ENCODE results near the gene PRSS27.
"Not testable (repeated sequence)": the region's sequence is repeated elsewhere in the genome, so short reads cannot be mapped to it uniquely, and the experiment has no call there.

Gene PRSS27

DNA sequence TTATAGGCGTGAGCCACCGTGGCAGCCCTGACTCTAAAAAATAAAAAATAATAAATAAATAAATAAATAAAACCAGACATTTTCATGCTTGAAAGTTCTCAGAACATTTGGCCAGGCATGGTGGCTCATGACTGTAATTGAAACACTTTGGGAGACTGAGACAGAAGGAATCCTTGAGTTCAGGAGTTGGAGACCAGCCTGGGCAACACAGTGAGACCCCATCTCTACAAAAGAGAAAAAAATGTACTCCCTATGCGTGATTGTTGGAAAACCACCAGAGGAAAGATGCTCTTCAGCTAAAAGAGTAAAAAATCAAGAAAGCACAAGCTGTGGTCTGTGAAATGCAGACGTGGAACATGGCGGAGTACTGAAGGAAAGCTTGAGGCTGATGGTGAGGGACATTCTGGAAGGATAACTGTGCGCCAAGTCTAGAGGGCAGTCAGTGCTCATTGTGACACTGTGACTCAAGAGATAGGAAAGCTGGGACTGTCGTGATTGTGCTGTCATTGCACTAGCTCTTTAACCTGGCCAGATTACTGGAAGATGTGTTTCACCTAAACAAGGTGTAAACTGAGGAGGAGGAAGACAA lies 4.2 kb upstream of the PRSS27 start:
- DNase-seq (ENCODE audit: low spot score): no peak

DNA sequence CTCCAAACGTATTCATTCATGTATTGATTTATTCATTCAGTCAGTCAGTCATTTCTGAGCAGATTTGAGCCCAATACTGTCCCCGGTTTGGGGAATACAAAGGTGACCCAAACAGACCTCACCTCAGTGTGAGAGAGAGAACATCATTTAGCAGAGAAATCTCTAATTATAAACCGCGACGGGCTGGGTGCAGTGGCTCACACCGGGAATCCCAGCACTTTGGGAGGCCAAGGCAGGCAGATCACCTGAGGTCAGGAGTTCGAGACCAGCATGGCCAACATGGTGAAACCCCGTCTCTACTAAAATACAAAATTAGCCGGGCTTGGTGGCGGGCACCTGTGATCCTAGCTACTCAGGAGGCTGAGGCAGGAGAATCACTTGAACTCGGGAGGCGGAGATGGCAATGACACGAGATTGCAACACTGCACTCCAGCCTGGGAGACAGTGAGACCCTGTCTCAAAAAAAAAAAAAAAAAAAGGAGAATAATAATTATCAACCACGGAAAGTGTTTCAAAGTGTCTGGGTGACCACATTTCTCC lies 1.7 kb upstream of the PRSS27 start:
- not testable (repeated sequence) for DNase-seq (ENCODE audit: low spot score)

DNA sequence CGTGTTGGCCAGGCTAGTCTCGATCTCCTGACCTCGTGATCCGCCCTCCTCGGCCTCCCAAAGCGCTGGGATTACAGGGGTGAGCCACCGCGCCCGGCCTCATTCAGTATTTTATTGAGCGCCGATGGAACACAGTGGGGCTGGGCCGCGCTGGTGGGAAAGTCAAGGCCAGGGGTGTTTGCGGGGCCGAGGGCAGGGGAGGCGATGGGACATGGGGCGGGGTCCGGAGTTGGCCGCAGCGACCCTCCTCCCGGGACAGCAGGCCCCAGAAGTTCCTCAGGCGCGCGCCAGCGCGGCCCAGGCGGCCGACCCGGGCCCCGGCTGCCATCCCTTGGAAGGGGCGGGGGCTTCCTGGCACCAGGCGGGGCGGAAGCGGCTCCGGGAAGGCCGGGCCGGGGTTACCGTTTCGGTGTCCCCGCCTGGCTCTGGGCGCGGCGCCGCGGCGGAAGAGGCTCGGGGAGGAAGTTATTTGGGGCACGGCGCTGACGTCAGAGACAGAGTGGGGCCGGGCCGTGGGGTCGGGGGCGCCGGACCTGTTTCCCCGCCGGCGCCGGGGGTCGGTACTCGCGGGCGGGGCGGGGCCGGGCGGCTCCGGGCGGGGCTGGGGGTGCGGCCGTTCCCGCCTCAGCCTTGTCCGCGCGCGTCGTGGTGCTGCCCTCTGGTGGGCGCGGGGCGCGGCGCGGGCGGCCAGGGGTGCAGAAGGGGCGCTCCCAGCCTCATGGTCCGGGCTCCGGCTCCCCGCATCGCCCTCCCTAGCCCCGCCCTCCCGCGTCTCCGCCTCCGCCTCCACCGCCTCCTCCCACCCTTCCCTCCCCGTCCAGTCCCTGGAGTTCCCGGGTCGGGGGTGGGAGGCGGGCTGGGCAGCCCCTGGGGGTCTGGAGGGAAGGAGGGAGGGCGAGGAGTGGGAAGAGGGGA lies 952 bp upstream of the PRSS27 start:
- peak; percentile 75 for DNase-seq (ENCODE audit: low spot score)

DNA sequence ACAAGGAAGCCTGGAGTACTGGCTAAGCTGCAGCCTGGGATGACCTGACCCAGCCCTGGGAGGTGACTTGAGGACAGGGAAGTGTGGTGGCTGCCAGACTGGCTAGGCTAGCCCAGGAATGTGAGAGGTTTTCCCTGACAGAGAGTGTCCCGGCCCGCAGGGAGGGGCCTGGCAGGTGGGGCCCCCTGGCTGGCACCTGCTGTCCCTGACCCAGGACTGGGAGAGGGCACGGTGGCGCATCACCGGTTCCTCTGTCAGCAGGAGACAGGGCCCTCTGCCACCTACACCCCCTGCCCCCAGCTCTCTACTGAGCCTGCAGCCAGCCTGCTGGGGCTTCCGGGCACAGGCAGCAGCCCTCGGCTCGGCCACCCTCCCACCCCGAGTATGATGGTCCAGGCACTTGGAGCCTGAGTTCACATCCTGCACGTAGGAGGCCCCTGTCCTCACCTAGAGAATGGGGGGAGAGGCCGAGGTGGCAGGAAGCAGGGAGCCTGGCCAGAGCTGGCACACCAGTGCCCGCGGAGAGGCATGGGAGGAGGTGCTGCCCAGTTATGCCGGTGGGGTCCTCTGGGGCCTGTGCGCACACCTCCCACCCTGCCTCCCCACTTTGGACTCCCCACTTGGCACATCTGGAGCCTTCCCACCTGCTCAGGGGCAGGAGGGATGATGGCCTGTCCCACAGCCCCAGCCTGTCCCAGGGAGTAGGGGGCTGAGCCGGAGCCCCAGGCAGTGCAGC lies 528 bp downstream of the PRSS27 start:
- DNase-seq (ENCODE audit: low spot score): no peak

DNA sequence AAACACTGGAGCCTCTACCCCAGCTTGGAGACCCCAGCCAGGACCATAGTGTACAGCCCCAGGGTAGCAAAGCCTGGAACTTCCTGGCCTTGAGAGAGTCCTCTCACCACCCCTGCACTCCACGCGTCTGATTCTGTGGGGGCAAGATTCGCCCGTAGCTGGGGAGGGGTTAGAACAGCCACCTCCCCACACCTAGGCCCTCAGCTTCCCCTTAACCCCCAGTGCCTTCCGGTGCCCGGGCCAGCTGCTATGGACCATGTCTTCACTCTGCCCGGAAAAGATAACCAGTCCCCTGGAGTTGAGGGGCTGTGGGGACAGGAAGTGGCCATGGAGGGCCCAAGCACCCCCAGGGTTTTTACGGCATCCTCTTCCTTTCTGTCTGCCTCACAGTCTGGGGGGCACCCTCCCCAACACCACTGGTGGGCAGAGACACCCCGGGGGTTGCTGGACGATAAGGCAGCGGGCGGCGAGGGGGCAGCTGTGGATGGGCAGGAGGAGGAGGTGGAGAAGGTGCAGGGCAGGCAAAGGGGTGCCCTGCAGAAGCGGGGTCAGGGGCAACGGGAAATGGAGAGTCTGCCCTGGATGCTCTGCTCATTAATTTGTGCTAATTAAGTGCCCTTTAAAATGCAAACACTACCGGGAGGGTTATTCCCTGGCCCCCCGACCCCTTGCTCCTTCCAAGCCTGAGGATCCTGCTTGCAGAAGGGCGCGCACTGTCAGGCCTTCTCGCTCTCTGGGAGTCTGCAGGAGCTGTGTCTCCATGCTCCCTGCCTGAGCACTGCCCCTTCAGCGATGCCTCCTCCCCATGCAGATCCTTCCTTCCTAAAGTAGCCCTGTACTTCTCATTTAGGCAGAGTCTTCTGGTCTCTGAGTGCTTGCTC lies 2.4 kb downstream of the PRSS27 start:
- DNase-seq (ENCODE audit: low spot score): no peak

DNA sequence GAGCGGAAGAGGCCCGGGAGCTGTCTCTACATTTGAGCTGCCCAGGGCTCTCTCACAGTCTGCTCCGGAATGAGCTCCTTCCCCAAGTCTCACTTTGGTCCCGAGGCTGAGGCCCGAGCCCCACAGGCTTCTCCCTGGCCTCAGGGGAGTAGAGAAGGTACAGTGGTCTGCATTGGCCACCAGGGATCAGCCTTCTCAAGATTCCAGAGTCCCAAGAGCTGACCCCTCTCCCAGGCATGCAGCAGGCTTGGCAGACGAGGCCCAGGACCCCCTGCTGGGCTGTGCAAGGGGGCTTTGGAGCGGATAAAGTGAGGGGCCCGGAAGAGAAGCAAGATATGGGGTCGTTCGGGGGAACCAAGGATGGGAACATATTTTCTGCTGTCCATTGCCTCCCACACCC lies 3.1 kb downstream of the PRSS27 start:
- peak; percentile 34 for DNase-seq (ENCODE audit: low spot score)

DNA sequence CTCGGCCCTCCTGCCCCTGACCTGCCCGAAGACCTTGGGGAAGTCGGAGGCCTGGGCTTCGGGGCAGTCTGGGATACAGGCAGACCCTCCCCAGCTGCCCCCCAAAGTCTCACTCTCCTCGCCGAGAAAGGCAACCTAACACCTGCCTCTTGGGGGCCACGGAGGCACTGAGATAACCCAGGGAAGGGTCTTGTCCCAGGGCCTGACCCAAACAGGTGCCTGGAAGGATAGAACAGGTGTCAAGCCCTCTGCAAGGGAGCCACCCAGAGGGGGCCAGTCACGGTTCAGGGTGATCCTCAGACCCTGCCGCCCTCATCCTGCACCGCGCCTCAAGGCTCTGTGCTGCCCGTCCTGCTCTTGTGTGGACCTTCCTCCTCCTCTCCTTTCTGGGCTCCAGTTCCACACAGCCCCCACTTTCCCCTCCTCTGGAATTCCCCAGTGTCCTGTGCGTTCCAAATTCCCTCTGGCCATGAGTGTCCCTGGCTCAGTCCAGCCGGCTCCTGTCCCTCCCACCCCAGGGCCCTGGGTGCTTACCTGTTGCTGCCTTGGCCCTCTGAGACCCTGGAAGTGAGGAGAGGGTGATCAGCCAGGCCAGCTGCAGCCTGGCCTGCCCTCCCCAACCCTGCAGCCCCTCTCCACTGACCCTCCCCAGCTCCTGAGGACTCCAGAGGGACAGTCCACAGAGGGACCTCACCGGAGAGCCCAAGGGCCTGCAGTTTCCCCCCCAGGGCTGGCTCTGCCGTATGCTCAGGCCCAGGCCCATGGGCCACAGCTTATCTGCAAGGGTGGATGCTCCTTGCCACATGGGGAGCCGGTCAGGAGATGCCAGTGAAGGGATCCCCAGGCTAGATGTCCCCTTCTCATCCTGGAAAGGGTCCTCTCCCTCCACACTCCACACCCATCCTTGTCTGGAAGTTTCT lies 3.8 kb downstream of the PRSS27 start:
- DNase-seq (ENCODE audit: low spot score): no peak

DNA sequence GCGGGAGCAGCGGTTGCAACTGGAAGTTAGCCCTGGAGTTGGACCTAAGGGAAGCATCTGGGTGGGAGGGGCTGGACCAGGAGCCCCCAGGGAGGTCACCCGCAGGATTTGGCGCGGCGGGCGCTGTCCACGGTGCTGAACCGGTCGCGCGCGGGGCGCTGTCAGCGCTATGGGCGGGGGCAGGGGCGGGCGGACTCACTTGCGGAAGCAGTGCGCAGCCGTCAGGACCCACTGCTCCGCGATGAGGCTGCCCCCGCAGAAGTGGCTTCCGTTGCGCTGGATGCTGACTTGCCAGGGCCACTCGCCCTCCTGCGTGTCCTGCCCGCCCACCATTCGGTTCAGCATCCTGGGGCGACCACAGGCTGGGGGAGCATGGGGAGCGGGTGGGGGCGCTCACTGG lies 4.5 kb downstream of the PRSS27 start:
- DNase-seq (ENCODE audit: low spot score): no peak

DNA sequence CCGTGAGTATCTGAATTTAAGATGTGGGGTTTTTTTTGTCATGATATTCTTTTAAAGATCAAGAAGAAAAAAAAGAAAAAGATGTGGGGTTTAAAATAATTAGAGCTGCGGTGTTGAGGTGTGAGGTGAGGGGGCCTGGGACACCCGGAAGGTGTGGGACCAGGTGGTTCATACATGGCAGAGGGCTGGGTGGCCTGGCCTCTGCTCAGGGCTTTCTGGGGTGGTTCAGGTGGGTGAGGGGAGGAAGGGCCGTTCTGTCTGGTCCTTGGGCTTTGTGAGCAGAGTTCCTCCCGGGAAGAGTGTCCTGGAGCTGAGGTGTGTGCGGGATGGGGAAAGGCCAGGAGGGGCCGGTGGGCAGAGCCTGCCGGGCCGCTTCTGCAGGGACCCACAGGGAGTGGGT lies 5.0 kb downstream of the PRSS27 start:
- DNase-seq (ENCODE audit: low spot score): no peak

DNA sequence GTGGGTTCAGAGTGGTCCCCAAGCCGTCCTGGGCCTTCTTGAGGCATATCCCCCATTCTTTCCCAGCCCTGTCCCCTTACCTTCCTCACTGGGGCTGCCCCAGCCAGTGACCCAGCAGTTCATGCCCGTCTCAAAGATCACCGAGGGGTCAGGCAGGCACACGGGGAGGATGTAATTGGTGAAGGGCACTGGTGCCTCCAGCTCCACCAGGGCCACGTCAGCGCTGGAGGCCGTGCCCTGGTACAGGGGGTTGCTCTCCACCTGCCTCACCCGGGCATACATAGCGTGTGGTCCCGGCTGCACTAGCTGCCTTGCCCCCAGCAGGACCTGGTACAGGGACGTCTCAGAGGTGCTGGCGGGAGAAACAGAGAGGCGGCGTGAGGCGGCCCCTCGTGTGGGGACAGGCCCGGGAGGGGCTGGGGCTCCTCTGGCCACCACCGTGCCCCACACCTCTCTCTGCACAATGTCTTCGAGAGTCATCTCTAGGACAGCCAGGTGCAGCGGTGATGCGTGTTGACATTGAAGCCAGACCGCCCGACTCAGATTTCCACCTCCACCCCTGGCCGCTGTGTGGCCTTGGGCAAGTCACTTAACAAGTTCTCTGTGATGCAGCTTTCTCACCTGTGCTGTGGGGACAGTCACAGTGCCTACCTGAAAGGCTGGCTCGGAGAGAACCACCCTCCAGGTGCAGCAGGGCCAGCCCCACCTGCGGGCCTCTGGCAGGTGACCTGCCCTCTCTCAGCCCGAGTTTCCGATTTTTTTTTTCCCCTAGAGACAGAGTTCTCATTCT lies 5.8 kb downstream of the PRSS27 start:
- DNase-seq (ENCODE audit: low spot score): no peak

DNA sequence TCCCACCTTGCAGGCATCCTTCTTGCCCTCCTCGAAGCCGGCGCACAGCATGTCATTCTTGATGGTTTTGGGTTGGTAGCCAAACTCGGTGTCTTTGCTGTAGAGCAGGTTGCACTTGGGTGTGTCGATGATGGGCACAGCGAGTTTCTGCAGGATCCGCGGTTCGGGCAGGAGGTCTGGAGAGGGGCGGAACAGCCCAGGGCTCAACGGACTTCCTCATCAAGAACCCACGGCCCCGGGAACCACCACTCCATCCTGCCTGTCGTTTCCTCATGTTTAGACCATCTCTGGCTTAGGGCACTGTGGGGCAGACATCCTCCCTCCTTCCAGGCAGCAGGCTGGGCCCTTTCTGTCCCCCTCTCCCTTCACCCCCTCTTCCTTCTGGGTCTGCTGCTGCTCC lies 6.5 kb downstream of the PRSS27 start:
- no peak for DNase-seq (ENCODE audit: low spot score)

DNA sequence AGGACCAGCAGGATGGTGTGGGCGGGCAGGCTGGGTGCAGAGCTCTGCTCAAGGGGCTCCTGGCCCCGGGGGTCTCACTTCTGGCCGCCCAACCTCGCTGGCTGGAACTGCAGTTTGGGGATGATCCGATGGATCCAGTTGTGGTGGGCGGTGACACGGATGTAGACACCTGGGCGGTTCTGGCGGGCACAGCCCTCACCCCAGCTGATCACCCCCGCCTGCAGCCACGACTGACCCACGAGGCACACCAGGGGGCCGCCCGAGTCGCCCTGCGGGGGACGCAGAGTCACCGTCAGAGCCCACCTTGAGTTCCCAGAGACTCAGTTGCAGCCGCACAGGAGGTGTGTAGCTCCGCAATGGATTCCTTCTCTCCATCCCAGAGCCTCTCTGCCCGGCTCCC lies 7.5 kb downstream of the PRSS27 start:
- no peak for DNase-seq (ENCODE audit: low spot score)

DNA sequence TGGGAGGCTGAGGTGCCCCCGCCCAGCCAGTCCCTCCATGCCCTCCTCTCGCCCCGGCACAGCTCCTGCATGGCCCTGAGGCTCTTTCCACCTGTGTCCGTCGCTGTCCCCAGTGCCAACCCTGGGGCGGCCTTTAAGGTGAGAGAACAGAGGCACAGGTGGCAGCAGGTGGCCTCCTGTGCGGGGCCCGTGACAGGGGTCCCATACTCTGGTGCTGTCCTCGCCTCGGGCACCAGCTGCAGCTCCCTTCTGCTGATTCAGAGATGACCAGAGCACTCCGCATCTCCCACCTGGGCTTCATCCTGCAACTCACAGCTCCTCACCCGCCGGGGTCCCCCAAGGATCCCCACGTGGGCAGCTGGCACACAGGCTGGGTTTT lies 8.0 kb downstream of the PRSS27 start:
- no peak for DNase-seq (ENCODE audit: low spot score)

DNA sequence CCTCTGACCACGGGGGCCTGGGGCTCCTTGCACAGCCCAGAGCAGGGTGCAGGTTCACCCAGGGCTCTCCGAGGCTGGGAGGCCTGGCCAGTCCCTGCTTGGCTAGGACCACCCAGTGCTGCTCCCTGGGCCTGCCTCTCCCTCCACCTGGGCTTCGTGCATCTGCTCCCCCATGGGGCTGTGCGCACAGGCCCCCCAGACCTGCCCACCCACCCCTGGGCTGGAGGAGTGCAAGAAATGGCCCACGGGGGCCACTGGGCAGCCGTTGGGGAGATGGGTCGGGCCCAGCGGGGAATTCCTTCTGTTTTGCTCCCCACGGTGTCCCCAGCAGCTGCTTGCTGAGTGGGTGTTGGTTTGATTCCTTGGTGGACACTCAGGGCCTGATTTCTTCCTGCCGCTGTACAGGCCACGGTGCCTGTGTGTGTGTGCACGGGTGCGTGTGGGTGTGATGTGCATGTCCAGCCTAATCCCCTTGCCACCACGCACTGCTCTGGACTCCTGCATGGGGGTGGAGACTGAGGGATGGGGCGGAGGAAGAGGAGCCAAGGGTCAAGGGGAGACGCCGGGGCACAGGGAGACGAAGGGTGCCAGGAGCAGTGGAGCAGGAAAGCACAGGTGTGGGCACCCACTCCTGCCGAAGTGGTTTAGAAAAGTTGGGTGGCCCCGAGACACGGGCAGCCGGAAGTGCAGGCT lies 8.5 kb downstream of the PRSS27 start:
- DNase-seq (ENCODE audit: low spot score): no peak

DNA sequence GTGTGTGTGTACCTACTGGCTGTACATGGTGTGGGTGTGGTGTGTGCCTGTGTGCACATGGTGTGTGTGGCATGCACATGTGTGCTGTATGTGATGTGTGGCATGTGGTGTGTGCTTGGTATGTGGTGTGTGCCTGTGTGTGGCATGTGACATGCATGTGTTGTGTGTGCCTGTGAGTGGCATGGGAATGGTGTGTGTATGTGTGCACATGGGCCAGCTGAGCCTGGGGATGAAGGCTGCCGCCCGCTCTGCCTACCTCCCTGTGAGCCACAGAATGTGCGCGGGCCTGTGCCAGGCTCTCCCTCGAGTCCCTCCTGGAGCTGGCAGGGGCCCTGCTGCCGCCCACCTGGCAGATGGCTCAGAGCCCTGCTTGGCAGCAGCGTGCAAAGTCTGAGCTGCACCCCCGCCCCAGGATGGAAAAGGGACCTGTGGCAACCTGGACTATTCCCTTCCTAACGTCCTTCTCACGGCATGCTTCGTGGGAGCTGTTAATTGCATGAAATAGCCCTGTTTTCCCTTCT lies 9.3 kb downstream of the PRSS27 start:
- peak; percentile 32 for DNase-seq (ENCODE audit: low spot score)

DNA sequence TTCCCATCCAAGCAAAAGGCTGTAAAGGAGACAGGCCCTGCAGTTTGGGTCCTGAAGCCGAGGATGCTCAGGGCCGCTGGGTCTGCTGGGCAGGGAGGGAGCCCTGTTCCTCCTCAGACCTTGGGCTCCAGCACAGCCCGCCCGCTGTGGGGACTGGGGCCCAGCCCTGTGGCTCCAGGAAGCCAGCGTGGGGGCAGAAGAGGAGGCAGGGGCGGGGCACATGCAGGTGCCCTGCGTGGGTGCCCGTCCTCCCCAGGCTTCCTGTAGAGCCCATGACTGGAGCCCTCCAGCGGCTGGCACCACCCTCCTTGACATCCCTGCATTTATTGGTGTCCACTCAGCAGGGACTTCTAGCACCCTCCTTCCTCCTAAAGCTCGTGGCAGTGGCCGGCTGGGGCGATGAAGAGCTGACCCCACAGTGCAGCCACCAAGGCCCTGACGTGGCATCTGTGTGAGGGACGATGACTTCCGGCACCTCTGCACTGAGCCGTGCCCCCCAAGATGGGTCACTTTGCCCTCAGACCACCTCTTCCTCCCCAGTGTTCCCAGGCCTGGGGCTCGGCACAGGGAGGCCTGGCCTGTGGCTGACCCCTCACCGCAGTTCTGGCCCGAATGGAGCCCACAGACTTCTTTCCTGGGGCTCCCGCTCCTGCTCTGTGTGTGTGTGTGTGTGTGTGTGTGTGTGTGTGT lies 9.9 kb downstream of the PRSS27 start:
- DNase-seq (ENCODE audit: low spot score): no peak

DNA sequence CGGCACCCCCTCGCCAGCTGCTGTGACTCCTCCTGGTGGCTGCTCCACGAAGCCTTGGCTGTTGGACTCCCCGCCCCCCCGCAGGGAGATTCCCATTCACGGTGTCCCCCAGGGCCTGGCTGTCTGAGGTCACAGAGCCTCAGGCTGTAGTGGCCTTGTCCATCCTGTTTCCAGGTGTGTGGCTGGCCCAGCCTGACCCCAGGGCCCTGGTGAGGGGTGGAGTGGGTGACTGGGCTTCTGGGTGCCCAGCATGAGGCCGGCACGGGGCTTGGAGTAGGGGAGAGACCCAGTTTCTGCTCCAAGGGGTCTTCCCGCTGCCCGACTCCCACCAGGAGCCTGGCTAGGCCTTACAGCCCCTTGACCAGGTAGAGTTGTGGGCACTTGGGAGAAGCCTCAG lies 10.4 kb downstream of the PRSS27 start:
- DNase-seq (ENCODE audit: low spot score): no peak

DNA sequence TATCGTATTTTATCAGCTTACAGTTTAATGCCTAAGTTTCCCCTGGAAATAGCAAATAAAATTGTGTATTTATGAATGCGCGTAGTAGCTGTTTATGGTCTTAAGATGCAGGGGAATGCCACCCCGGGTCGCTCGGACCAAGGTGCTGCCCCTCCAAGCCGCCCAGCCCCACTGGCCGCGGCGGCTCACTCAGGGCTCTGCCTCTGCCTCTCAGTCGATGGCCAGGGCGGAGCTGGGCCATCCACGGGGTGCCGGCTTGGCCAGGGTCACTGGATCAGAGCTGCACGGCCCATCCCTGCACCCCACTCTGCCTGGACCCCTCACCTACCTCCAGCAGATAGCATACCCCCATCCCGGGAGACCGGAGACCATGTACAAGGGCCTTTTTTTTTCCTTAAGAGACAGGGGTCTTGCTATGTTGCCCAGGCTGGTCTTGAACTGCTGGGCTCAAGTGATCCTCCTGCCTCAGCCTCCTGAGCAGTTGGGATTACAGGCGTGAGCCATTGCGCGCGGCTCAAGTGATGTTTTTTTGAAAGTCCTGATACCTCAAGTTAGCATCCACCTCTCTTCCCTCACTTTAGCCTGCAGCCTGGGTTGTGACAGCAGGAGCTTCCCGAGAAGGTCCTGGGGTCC lies 11.0 kb downstream of the PRSS27 start:
- no peak for DNase-seq (ENCODE audit: low spot score)
